ENCODE results near the gene PARK7.

DNA sequence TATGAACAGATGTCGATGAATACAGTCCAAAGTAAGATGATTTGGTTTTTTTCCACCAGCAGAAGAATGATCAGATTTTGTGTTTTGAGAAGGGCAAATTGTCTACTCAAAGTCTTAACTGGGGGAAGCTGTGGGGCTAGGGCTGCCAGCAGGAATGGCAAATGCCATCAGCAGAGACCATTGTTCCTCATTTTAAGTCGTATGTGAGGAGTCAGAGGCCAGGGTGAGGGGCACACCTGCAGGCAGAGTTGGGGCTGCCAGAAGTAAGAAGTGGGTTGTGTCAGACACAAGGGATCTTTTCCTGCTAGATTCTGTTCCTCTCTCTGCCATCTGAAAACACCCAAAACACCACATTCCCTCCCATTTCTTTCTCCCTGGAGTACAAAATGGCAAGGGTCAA is 8.7 kb downstream of the PARK7 start:
- no peak for TF ChIP-seq GATA2 (IDR thresholded peaks at IDR 0.05; ENCODE audit: low read depth, low read length)
- no peak for TF ChIP-seq GATA3 (IDR thresholded peaks at IDR 0.05; ENCODE audit: low read depth, low read length)
